ENCODE measurements around the gene MTCH1.

MTCH1 gene

DNA sequence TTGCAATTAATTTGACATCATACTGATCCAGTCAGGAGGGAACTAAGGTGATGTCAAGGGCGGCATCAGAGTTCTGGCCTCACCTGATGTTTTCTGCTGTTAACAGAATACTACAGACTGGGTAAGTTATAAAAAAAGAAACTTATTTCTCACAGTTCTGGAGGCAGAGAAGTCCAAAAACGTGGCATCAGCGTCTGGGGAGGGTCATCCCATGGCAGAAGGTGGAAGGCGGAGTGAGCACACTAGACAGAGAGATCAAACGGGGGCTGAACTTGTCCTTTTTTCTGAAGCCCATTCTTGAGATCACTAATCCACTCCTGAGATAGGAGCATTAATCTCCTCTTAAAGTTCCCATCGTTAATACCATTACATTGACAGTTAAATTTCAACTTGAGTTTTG is 3.3 kb upstream of the MTCH1 start:
- no peak for DNase-seq

DNA sequence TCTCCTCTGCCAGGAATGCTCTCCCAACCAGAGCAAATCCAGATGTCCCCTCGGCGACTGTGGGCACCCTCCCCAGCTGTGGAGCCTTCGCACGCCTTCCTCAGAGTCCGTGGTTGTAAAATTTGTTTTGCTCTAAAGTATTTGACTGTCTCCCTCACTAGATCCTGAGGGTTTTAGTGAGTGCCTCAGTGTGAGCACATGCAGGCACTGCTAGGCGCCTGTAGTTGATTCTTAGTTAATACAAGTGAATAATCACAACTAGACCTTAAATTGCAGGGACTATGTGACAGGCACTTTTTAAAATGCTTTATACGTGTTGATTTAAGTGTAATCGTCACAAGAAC is 680 bp upstream of the MTCH1 start:
- no peak for DNase-seq

DNA sequence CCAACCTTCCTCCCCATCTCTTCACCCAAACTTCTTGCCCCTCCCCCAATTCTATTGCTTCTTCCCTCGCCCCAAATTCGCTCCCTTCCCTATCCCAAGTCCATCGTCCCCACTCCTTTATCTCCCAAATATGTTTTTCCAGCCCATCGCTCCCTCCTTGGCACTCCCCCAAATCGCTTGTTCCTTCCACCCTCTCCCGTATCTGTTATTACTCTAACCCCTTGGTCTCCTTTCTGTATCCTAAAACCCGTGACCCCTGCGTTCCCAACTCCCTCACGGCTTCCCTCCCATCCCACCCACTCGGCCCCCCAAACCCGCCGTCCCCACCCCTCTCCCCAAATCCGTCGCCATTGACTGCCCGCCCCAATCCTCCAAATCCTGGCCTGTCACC is 584 bp downstream of the MTCH1 start:
- DNase-seq = no peak

DNA sequence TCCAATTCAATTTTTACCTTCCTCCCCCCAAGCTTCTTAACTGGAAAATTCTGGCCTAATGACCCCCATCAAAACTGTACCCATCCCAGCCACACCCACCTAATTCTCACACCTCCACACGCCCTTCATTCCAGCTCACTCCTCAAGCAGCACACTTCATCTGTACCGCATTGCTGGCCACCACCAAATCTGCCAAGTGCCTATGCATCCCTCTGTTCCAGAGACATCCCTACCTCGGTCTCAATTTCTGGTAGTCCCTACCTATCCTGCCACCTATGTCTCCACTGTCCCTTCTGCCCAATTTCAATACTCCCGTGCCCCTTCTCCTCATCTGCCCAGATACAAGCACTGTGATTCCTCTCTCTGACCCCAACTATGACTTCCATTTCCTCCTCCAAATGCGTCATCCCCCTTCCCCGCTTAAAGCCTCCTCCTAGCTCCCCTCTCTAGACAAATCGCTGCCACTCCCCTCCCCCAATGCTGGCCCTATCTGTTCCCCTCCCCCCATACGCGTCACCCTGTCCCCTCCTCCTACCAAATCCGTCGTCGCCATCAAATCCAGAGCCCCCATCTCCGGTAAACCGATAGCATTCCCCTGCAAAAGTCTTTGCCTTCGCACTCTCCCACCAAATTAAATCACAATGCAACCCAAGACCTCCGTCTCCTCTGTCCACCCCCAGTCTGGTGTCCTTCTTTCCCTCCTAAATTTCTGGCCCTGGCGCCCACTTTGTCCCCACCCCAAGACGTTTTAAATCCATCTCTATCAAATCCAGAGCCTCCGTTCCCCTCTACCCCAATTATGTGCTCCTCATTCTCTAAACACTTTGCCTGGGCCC is 1.2 kb downstream of the MTCH1 start:
- DNase-seq = peak; percentile 28

DNA sequence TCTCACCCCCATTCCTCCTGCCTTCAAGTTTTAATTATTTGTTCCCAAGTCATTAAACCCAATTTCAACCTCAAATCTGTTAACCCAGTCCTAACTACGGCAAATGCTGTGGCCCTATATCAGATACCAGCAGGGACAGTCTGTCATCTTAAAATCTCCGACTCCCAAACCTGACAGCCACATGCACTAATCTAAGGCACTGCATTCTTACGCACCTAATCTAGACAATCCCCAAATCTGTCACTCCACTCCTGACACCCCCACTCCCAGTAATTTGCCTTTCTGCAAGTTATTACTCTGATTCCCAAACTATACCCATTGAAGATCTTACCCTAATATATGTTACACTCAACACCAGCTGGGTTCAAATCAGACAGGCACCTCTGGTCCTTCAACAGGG is 2.5 kb downstream of the MTCH1 start:
- DNase-seq = no peak

DNA sequence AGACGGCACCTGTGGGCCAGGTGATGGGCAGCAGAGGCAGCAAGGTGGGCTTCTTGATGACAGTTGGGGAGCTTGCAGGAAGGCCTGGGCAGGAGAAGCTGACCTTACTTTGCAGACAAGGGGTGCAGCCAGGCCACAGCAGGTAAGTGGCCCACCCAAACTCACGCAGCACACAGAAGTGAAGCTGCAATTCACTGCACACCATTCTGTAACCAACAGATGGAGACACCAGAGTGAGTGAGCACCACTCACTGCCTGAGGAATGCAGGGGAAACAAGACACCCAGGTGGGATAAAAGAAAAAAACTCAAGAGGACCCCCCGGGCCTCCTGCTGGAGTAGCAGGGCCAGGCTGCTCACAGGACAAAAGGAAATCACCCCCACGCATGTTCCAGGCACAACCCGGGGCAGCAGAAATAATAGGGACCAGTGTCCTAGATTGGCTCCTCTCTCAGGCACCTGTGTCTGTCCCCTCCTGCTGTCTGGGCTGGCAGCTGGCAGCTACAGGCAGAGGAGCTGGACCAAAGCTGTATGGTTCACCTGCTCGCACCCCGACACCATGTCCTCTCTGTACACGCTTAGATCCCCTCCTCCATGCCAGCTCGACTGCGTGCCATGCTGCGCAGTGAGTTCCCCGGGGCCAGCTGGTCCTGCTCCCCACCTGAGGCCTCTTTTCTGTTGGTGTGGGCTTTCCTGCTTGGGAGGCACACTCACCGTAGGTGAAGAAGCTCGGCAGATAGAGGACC is 4.9 kb downstream of the MTCH1 start:
- no peak for DNase-seq

DNA sequence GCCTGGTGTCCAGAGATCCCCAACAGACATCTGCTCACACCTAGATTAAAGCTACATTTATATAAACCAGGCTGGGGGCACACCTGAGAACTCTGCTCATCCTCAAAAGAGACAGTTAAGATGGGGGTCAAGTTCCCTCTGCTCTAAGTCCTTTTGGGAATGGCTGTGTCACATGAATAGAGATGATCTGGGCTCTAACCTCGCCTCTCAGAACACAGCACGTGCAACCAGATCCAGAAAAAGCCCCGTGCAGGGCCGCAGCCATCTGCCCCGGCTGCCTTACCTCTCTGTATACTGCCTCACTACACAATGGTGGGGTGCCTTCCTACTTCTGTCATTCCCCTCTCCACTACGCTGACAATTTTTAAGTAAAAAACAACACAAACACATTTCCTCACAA is 5.9 kb downstream of the MTCH1 start:
- no peak for DNase-seq

DNA sequence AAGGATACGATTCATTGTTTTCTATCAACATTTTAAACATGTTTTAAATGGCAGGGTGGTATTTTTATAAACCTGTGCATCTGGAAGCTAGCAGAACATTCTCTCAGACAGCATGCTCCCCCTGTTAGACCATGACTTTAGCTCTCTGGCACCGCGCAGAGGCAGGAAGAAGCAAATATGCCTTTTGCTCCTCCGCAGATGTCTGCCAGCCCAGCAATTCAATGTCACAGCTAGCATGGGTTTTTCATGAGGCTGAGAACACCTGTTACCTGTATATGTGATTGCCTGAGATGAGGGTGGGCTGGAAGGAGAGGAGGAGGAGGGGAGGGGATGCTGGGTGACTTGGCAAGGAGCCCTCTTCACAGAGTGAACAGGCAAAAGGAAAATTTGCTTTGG is 6.7 kb downstream of the MTCH1 start:
- no peak for DNase-seq

DNA sequence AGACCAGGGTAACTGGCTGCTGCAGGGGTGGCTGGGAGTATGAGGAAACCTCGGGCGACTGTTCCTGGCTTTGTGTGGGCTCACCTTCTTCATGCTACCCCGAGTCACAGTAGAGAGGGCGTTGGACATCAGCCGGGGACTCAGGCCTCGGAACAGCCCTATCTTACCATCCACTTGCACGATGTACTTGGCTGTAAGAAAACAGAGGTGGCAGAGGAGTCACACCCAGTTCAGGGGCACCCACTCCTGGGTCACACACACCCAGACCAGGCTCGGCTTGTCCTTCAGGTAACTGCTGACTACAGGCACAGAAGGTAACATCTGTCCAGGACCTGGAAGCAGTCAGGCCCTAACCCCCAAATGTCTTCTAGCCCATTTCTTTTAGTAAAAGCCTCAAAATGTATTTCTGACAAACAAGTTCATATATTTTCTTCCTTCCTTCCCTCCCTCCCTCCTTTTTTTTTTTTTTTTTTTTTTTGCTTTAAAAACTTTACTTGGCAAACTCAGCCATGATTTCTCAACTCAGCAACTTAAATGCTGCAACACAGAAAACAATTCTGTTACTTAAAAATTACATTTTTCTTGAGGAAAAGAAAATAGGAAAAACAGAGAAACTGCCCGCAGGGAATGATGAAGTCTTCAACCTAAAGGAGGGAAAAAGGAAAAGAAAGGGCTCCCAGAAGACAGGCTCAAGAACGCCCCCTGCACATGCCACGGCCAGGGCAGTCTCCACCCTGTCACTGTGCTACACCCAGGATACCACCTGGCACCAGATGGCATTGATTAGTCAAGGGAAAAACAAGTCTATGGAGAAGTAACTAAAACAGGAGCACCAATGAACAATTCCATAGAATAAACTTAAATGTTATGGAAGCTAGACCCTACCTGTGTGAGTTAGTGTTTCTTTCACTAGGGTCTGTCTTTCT is 7.3 kb downstream of the MTCH1 start:
- no peak for DNase-seq

DNA sequence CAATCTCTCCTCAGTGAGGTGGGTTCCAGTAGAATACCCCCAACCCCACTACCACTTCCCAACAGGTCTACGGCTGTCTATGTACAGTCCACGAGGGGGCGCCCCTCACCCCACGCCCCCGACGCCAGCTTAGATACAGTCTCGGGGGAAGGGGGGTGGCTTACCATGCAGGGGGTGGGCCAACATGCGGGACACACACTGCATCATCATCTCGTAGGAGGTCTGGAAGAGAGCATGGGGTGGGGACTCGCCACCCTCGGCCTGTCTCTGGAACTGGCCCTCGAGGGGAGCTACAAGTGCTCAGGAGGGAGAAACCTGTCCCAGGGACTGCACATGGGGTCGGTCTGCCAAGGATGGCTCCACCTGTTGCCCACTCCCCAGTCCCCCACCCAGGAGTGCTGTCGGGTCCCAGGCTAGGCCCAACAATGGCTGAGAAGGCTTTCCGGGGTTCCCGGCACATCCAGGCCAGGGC is 8.5 kb downstream of the MTCH1 start:
- DNase-seq = peak; percentile 4

DNA sequence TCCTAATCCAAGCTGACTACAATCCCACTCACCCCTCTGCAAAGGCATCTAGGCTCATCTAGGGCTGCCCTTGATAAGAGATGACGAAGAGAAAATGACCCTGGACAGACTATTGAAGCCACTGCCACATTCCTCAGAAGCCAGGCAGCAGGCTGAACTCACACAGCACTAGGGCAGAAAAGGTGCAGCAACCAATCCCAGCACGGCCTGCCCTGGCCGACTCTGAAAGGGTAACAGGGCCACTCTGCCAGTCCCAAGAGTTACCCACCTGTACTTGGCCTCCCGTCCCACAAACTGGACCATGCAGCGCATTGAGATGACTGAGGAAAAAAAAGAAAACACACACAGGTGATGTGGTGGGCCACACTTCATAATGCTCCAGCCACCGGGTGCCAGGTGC is 9.1 kb downstream of the MTCH1 start:
- no peak for DNase-seq

DNA sequence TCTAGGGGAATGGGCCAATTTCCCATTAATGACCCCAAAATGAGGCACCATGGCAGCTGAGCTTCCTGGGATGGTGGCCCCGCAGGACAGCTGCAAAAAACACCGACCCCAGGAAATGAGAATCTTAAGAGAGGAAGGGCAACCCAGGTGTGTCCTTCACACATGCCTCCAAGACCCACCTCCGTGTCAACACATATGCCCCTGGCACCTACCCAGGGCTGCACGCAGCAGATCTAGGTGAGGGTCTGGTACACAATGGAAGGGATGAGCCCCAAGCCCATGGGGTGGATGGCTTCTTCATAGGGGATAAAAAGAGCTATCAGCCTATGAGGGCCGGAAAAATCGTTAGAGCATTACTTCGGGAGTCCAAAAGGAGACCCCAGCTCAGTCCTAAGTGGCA is 9.5 kb downstream of the MTCH1 start:
- no peak for DNase-seq

DNA sequence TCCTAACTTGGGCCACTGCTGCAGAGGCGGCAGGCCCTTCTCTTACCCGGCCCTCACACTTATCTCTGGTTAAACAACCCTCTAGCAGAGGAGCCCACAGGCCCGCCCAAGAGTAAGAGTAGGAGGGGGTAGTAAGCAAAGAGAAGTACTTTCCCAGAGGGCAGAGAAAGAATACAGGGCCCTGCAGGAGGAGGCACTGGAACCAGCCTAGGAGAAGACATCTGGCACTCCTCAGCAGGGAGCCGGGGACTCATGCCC is 10.1 kb downstream of the MTCH1 start:
- no peak for DNase-seq

DNA sequence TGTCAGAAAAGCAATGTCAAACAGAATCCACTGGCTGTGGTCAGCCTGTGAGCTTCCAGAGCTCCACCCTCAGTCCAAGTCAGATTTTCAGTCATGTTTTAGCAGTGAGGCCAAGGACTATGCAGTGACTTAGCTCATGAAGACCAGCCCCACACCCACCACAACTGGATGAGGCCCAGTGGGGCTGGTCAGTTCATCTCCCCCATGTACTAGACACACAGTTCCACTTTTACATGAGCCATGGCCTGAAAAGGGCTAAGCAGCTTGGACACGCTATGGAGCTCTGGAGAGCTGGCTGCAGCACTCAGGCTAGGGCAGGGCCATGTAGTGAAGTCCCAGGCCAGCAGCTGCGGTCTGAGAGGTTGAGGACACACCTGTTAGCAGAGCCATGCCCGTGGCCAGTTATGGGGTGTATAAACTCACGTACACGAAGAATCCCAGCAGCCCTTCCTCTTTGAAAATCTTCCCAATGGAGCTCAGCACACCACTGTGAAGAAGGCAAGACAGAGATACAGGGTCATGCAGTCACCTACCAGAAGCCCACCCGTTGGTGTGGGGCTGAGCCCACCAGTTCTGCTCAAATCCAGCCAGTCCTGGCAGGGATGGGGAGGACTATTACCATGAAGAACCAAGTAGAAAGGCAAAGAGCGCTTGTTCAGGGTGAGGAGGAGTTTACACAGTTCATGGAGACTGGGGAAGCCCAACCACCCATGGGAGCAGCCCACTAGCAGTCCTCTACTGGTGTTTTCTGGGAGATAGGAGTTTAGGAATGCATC is 10.6 kb downstream of the MTCH1 start:
- DNase-seq = no peak

DNA sequence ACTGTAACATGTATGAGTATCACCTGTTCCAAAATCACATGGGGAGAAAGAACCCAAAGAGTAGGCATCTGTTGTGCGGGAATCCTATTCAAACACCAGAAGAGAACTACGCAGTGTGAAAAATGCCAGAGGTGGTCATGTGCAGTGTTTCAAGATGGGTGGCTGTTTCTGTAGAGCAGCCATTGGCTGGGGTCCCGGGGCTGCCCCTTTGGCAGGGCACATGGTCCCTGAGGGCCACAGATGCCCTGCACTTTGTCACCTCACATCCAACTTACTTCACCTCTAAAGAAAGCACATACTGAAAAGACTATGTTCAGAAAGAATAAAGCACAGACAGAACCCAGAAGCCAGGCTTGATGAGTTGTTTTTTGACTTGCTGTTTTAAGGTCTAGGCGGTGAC is 12.3 kb downstream of the MTCH1 start:
- DNase-seq = no peak

DNA sequence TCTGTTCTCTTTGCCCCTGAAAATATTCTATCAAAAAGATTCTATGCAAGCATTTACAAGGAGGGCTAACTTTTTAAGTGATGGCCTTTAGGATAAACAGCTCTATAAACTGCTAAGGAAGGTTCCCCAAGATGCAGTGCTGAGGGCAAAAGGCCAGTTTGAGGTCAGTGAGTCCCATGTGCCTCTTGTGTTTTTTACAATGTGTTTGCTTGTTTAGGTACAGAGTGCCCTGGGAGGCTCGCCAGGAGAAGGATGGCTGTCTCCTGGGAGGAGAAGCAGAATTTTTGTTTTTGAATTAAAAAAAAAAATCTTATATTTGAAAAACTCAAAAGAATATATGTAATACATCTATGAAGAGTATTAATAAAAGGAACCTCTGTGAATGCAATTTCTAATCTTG is 12.8 kb downstream of the MTCH1 start:
- no peak for DNase-seq

DNA sequence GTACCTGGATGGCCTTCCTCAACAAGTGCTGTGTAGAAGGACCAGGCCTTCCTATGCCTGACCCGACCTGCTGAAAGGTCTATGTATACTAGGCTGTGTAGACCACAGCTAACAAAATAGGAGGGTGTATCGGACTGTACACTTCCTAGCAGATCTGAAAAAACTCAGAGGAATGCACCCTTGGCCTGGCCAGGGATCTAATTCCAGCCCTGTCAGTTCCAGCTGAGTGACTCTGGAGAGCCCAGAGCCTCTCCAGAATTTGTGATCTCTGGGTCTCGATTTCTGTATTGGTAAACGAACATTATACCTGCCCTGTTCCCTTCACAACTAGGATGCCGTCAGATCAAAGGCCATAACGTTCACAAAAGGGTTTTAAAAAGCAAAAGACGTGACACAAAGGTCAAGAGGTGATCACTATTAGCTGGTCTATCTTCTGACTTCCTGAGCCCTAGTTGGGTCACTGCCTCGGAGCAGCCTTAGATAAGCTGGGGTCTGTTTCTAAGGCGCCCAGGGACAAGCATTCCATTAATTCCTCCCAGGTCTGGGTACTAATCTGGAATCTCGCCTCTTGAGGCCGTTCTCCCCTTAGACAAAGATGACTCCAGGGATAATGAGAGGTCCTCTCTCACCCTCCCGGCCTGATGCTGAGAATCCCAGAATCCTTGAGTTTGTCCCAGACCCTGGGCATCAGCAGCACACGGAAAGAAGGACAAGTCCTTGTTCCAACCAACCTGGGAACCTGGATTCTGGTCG is 13.9 kb downstream of the MTCH1 start:
- no peak for DNase-seq

DNA sequence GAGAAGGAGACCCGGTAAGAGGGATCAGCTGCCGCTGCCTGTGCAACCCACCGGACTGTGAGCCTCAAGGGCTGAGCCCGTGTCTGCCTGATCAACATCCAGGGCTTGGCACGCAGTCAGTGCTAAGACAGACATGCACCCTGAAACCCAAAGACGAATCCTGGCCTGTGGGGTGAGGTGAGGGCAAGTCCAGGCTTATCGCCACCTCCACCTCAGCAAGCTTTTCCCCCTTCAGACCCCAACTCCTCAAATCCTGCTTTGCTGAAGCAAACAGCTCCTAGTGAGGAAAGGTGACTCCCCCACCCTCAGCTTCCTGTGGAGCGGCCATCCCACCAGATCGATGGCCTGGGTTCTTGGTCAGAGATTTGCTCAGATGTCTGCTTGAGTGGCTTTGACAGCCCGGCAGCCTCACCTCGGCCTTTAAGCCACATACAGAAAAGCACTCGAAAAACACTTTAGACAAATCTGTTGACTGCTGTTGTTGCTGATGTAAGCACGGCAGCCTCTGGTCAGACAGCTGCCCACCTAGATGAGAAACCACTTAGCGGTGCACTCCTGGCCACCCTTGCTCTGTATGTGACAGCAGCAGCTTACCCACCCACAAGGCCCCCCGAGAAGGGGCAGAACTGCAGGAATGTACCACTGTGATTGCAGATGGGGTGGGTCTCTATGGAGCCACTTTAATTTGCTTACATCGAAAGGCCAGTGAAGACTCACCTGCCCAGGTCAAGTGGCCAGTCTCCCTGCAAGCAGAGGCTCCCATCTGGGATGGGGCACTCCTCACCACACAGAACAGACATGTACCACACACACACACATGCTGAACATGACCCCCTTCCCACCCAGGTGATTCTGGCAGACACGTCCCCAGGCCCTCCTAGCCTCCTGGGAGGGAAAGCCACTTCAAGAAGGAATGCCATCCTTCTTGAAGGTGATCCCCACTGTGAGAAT is 14.8 kb downstream of the MTCH1 start:
- no peak for DNase-seq

DNA sequence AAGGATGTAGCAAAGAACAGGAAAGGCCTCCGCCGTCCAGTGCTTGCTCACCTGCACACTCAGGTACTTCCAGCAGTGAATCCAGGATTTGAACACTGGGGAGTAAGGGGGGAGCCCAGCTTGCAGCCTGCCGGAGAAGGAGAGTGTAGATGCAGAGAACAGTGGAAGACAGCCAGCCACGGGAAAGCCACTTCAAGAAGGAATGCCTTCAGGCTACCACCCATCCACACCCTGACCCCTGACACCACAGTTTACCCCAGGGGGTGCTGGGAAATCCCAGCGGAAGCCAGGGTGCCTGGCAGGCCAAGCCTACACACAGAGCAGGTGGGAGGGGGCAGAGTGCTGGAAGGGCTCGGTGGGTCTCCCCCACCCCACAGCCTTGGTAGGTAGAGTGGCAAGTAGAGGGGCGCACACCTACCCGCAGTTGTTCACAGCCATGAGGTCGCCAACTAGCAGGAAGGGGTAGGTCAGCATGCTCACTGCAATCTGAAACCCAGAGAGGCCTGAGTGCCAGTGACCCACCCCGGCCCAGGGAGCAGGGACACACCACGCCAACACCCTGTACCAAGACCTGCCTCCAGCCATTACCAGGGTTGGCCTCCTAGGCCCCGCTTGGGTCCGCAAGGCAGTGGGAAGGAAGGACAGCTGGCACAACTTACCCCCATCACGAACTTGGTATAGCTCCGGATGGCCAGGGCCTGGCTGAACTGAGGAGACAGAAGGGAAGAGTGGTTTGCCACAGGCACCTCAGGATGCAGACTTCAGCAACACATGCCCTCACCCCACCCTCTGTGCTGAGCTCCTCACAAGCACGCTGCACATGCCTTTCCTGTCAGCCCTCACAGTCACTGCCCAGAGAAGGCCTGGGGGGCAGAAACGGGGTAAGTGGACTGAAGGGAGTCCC is 15.8 kb downstream of the MTCH1 start:
- no peak for DNase-seq

DNA sequence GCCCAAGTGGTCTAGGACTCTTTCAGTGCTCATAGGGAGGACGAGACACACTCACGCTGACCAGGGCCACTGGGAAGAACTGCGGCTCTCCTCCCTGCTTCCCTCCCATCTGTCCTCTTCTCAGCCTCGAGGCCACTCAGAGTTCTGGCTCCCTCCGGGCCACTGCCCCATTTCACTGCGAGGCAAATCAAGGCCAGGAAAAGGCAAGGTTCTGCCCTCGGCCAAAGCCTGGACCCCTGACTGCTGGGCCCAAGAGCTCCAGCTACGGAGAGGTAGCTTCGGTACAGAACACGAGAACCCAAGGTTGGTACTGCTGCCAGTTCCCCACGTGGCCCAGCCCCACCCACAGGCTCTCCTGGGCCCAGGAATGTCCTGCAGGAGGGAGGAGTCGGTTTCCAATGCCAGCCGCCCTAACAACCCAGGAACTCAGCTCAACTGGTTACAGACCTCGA is 16.7 kb downstream of the MTCH1 start:
- no peak for DNase-seq
